Right cardiac atrium (tissue), 5 donors: ENCODE results near the gene PPIP5K2. TPM values are rescaled to one million over a fixed set of nuclear protein-coding genes. Genes with fewer than 3 reads are reported as not detected.
"Not testable (repeated sequence)": the region's sequence is repeated elsewhere in the genome, so short reads cannot be mapped to it uniquely, and the experiment has no call there.

Source experiments
- ATAC-seq, 2 donors: fragments of 200-7000 bp; cut with Tn5 transposase; one replicate each; pipeline versions ENCODE4 v1.8.0 to v1.9.1; 2020; ENCODE audit warnings: moderate library complexity in 2 of 2, mild to moderate bottlenecking in 1 of 2
- DNase-seq, 3 donors: peaks; one replicate each; pipeline ENCODE4 v3.0.0-alpha.2; 2020
- H3K27ac ChIP-seq: one replicate; pipeline ENCODE4 v1.5.1; 2013; ENCODE audit warnings: mild to moderate bottlenecking, low read length, control low read depth, moderate library complexity
- H3K27me3 ChIP-seq: one replicate; pipeline ENCODE4 v1.6.1; 2013; ENCODE audit not compliant: control insufficient read depth, insufficient read depth
- H3K4me1 ChIP-seq: one replicate; pipeline ENCODE4 v1.6.1; 2013; ENCODE audit warnings: low read length; ENCODE audit not compliant: control insufficient read depth, insufficient read depth
- H3K4me3 ChIP-seq: one replicate; pipeline ENCODE4 v1.5.1; 2013; ENCODE audit warnings: low read length, control low read depth
- H3K9me3 ChIP-seq: one replicate; pipeline ENCODE4 v1.6.1; 2013; ENCODE audit warnings: low read length; ENCODE audit not compliant: control insufficient read depth
- WGBS: extraction: QIAGEN DNeasy Blood & Tissue Kit; methylation state at CpG from one replicate; pipeline ENCODE4 v1.1.7; 2013; 5-methylcytosine and 5-hydroxymethylcytosine counted together
- intact Hi-C, 4 donors: fragments of 100-400 bp; cut with DNase I; formaldehyde crosslinking; loops; one replicate each; pipeline versions ENCODE4 v1.11.0 to v1.14.0; 2022 to 2023
- polyA plus RNA-seq: library from polyadenylated mRNA; stranded (reverse); fragments of 200-250 nt; gene quantifications from one replicate; pipeline ENCODE4 v1.2.3, GENCODE V29; 2013
- total RNA-seq, 4 donors: library from RNA; stranded (reverse); fragmentation: NEBNext Ultra II Directional; extraction: Animal tissue kit (Norgen Biotek cat#: 25700); gene quantifications; one replicate each; pipeline ENCODE4 v1.2.1, GENCODE V29; 2021
- donor health status: healthy with polysubstance abuse.
- donor health status: DM: no; HTN: yes; CAD: no.
- donor health status: DM: no; HTN: no; CAD: no.
- donor health status: DM: no; HTN: yes; CAD: no; lungs with severe emphysema.
- donor health status: DM: yes; HTN: yes; CAD: no.

Gene PPIP5K2
- total and polyA plus RNA-seq, 5 donors: 14.1 to 40.8 (median 37.8) TPM

- 70% methylated on average over 3 of the region's 3 CpGs for WGBS
- no peak for DNase-seq
- no peak overlapping the region for H3K27ac ChIP-seq
- H3K4me1 ChIP-seq: peaks cover 2% of the 10 kb centered on the region
- no peak overlapping the region for H3K4me3 ChIP-seq
- ATAC-seq: no peak
- no peaks in the 10 kb centered on the region for H3K9me3 ChIP-seq
- intact Hi-C loops: no loop called here
- no peaks in the 10 kb centered on the region for H3K27me3 ChIP-seq
Observed at GRCh38 chr5:103122242-103122641, 2.1 kb downstream of the PPIP5K2 start.

GRCh38 chr5:103126557-103126956 is 6.5 kb downstream of the PPIP5K2 start:
- H3K27ac ChIP-seq: no peak overlapping the region
- ATAC-seq: no peak
- WGBS: 89% methylated on average over 5 of the region's 5 CpGs
- DNase-seq: no peak
- H3K27me3 ChIP-seq: no peaks in the 10 kb centered on the region
- no peaks in the 10 kb centered on the region for H3K9me3 ChIP-seq
- intact Hi-C loops: no loop called here
- peaks cover 2% of the 10 kb centered on the region for H3K4me1 ChIP-seq
- no peak overlapping the region for H3K4me3 ChIP-seq

GRCh38 chr5:103127292-103127817 is 7.3 kb downstream of the PPIP5K2 start:
- H3K9me3 ChIP-seq: no peaks in the 10 kb centered on the region
- no peak overlapping the region for H3K27ac ChIP-seq
- peaks cover 2% of the 10 kb centered on the region for H3K4me1 ChIP-seq
- 97% methylated on average over 2 of the region's 2 CpGs for whole genome bisulfite sequencing
- H3K4me3 ChIP-seq: no peak overlapping the region
- DNase-seq: no peak
- no peak for ATAC-seq
- intact Hi-C loops: no loop called here
- no peaks in the 10 kb centered on the region for H3K27me3 ChIP-seq

- ATAC-seq: no peak
- no peaks in the 10 kb centered on the region for H3K9me3 ChIP-seq
- H3K27ac ChIP-seq: no peak overlapping the region
- H3K27me3 ChIP-seq: no peaks in the 10 kb centered on the region
- intact Hi-C loops: no loop called here
- DNase-seq: no peak
- H3K4me3 ChIP-seq: no peak overlapping the region
- H3K4me1 ChIP-seq: no peaks in the 10 kb centered on the region
Observed at GRCh38 chr5:103128202-103128601, 8.1 kb downstream of the PPIP5K2 start.

GRCh38 chr5:103132684-103133083 is 12.6 kb downstream of the PPIP5K2 start:
- H3K27me3 ChIP-seq: no peaks in the 10 kb centered on the region
- H3K9me3 ChIP-seq: no peaks in the 10 kb centered on the region
- H3K4me3 ChIP-seq: no peak overlapping the region
- intact Hi-C loops: loop anchor here in 2 of 4 donors (10.0 kb wide), 2 partner anchors 88 to 348 kb away; no protein-coding TSS in a partner anchor
- H3K4me1 ChIP-seq: no peaks in the 10 kb centered on the region
- H3K27ac ChIP-seq: no peak overlapping the region
- WGBS: 76% methylated on average over 1 of the region's 1 CpG
- no peak for DNase-seq
- no peak for ATAC-seq

GRCh38 chr5:103133231-103133630 is 13.1 kb downstream of the PPIP5K2 start:
- Histone ChIP-seq H3K4me1 (no peaks in the 10 kb centered on the region), H3K27me3 (no peaks in the 10 kb centered on the region), H3K4me3 (no peak overlapping the region), H3K27ac (no peak overlapping the region), H3K9me3 (no peaks in the 10 kb centered on the region)
- DNase-seq (no peak), ATAC-seq (no peak)
- WGBS: 62% methylated on average over 2 of the region's 2 CpGs
- intact Hi-C loops: loop anchor here in 2 of 4 donors (10.0 kb wide), 2 partner anchors 88 to 348 kb away; no protein-coding TSS in a partner anchor

- WGBS: 97% methylated on average over 1 of the region's 1 CpG
- Histone ChIP-seq H3K27me3 (no peaks in the 10 kb centered on the region), H3K4me3 (no peak overlapping the region), H3K9me3 (no peaks in the 10 kb centered on the region), H3K27ac (no peak overlapping the region), H3K4me1 (no peaks in the 10 kb centered on the region)
- DNase-seq: no peak
- ATAC-seq: no peak
- intact Hi-C loops: loop anchor here in 2 of 4 donors (5.0 to 10.0 kb wide), 3 partner anchors 91 to 351 kb away; no protein-coding TSS in a partner anchor
Observed at GRCh38 chr5:103135461-103135860, 15.4 kb downstream of the PPIP5K2 start.

GRCh38 chr5:103138202-103138690 is 18.1 kb downstream of the PPIP5K2 start:
- no peak overlapping the region for H3K4me3 ChIP-seq
- ATAC-seq (no peak), DNase-seq (no peak)
- no peaks in the 10 kb centered on the region for H3K27me3 ChIP-seq
- H3K27ac ChIP-seq: no peak overlapping the region
- no peaks in the 10 kb centered on the region for H3K9me3 ChIP-seq
- 95% methylated on average over 3 of the region's 3 CpGs for WGBS
- no peaks in the 10 kb centered on the region for H3K4me1 ChIP-seq
- intact Hi-C loops: loop anchor here in 2 of 4 donors (5.0 to 10.0 kb wide), 3 partner anchors 93 to 353 kb away; no protein-coding TSS in a partner anchor

- DNase-seq (peak; percentile 65 to 80 (median 65)), ATAC-seq (peak; percentile 79 to 86)
- no peaks in the 10 kb centered on the region for H3K4me1 ChIP-seq
- H3K27me3 ChIP-seq: no peaks in the 10 kb centered on the region
- 2% methylated on average over 2 of the region's 2 CpGs for WGBS
- intact Hi-C loops: loop anchor here in 2 of 4 donors (5.0 to 10.0 kb wide), 3 partner anchors 95 to 355 kb away; no protein-coding TSS in a partner anchor
- no peaks in the 10 kb centered on the region for H3K9me3 ChIP-seq
- no peak overlapping the region for H3K27ac ChIP-seq
- no peak overlapping the region for H3K4me3 ChIP-seq
Observed at GRCh38 chr5:103139264-103139865, 19.3 kb downstream of the PPIP5K2 start.

GRCh38 chr5:103142132-103142531 is 22.0 kb downstream of the PPIP5K2 start:
- H3K9me3 ChIP-seq, H3K27ac ChIP-seq, H3K4me3 ChIP-seq, H3K4me1 ChIP-seq, H3K27me3 ChIP-seq, intact Hi-C loops, ATAC-seq: not testable (repeated sequence)
- 98% methylated on average over 25 of the region's 25 CpGs for WGBS
- peak in 2 of 3 donors; percentile 46 to 53 for DNase-seq

GRCh38 chr5:103145196-103145595 is 25.1 kb downstream of the PPIP5K2 start:
- H3K27ac ChIP-seq: no peak overlapping the region
- no peak for ATAC-seq

More at GRCh38 chr5:103145196-103145595, 25.1 kb downstream of the PPIP5K2 start:
- no peaks in the 10 kb centered on the region for H3K4me1 ChIP-seq
- no peak for DNase-seq
- intact Hi-C loops: no loop called here
- no peak overlapping the region for H3K4me3 ChIP-seq
- no peaks in the 10 kb centered on the region for H3K27me3 ChIP-seq
- H3K9me3 ChIP-seq: no peaks in the 10 kb centered on the region
